Measurements from ENCODE around the gene KRTAP5-11. TPM values are rescaled to one million over a fixed set of nuclear protein-coding genes. Genes with fewer than 3 reads are reported as not detected.
"Not testable (repeated sequence)": the region's sequence is repeated elsewhere in the genome, so short reads cannot be mapped to it uniquely, and the experiment has no call there.

Gene KRTAP5-11
- total RNA-seq, 2 experiments from 2014 or later = not detected

DNA sequence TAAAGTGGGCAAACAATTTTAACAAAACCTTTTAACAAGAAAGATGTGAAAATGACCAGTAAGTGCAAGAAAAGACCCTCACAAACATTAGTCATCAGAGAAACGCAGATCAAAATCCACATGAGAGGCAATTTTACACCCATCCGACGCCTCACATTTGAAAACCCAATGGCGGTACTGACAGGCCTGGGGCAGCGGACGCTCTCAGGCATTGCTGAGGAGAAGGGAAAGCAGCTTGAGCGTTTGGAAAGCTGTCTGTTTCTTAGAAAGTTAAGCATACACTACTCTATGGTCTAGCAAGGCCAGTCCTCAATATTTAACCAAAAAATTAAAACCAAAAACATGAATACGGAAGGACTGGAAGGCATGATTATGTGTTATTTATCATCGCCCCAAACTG, 46.9 kb downstream of the KRTAP5-11 start:
- TF ChIP-seq, protein P1, sequence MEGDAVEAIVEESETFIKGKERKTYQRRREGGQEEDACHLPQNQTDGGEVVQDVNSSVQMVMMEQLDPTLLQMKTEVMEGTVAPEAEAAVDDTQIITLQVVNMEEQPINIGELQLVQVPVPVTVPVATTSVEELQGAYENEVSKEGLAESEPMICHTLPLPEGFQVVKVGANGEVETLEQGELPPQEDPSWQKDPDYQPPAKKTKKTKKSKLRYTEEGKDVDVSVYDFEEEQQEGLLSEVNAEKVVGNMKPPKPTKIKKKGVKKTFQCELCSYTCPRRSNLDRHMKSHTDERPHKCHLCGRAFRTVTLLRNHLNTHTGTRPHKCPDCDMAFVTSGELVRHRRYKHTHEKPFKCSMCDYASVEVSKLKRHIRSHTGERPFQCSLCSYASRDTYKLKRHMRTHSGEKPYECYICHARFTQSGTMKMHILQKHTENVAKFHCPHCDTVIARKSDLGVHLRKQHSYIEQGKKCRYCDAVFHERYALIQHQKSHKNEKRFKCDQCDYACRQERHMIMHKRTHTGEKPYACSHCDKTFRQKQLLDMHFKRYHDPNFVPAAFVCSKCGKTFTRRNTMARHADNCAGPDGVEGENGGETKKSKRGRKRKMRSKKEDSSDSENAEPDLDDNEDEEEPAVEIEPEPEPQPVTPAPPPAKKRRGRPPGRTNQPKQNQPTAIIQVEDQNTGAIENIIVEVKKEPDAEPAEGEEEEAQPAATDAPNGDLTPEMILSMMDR (IDR thresholded peaks at IDR 0.05) = no peak
- H3K4me1 Mint-ChIP-seq (ENCODE audit: low read depth) = no peaks in the 10 kb centered on the region
- Histone ChIP-seq H3K4me1 (ENCODE audit: insufficient read depth, low read length) (no peaks in the 10 kb centered on the region), H3K9me3 (ENCODE audit: control insufficient read depth in 1 of 2, insufficient read depth in 1 of 2, low read length in 2 of 2) (peaks cover 0 to 8% of the 10 kb centered on the region in 2 experiments), H3K27me3 (ENCODE audit: control insufficient read depth in 1 of 2, insufficient read depth in 2 of 2, low read length in 2 of 2) (no peaks in the 10 kb centered on the region), H3K36me3 (ENCODE audit: insufficient read depth, low read length) (no peaks in the 10 kb centered on the region), H3K27ac (ENCODE audit: low read depth in 1 of 2, low read length in 2 of 2) (no peak overlapping the region), H3K4me3 (ENCODE audit: low read length) (no peak overlapping the region)
- ChIA-PET CTCF (no interaction called here), POLR2A (no interaction called here)
- intact Hi-C loops (cut with DNase I, micrococcal nuclease) = no loop called here
- H3K27ac Mint-ChIP-seq = no peak overlapping the region
- H3K4me3 Mint-ChIP-seq = no peak overlapping the region
- no peaks in the 10 kb centered on the region for H3K36me3 Mint-ChIP-seq (ENCODE audit: low read depth)
- DNase-seq (no peak), ATAC-seq (ENCODE audit: poor library complexity) (no peak)
- no peaks in the 10 kb centered on the region for H3K27me3 Mint-ChIP-seq
- H3K9me3 Mint-ChIP-seq = peaks cover 3% of the 10 kb centered on the region

DNA sequence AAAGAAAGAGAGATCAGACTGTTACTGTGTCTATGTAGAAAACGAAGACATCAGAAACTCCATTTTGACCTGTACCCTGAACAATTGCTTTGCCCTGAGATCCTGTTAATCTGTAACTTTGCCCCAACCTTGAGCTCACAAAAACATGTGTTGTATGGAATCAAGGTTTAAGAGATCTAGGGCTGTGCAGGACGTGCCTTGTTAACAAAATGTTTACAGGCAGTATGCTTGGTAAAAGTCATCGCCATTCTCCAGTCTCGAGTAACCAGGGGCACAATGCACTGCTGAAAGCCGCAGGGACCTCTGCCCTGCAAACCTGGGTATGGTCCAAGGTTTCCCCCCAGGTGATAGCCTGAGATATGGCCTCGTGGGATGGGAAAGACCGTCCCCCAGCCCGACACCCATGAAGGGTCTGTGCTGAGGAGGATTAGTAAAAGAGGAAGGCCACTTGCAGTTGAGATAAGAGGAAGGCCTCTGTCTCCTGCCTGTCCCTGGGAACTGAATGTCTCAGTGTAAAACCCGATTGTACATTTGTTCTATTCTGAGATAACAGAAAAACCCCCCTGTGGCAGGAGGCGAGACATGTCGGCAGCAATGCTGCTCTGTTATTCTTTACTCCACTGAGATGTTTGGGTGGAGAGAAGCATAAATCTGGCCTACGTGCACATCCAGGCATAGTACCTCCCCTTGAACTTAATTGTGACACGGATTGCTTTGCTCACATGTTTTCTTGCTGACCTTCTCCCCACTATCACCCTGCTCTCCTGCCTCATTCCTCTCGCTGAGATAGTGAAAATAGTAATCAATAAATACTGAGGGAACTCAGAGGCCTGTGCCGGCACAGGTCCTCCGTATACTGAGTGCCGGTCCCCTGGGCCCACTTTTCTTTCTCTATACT, 47.7 kb downstream of the KRTAP5-11 start:
- H3K27me3 Mint-ChIP-seq; H3K36me3 ChIP-seq (ENCODE audit: insufficient read depth, low read length); intact Hi-C loops (cut with DNase I, micrococcal nuclease); DNase-seq; H3K9me3 Mint-ChIP-seq; H3K27me3 ChIP-seq (ENCODE audit: control insufficient read depth in 1 of 2, insufficient read depth in 2 of 2, low read length in 2 of 2); H3K36me3 Mint-ChIP-seq (ENCODE audit: low read depth); H3K9me3 ChIP-seq (ENCODE audit: control insufficient read depth in 1 of 2, insufficient read depth in 1 of 2, low read length in 2 of 2); H3K4me1 Mint-ChIP-seq (ENCODE audit: low read depth); CTCF ChIA-PET; POLR2A ChIA-PET; H3K27ac Mint-ChIP-seq; H3K4me3 ChIP-seq (ENCODE audit: low read length); ATAC-seq (ENCODE audit: poor library complexity); H3K27ac ChIP-seq (ENCODE audit: low read depth in 1 of 2, low read length in 2 of 2); H3K4me3 Mint-ChIP-seq; H3K4me1 ChIP-seq (ENCODE audit: insufficient read depth, low read length): not testable (repeated sequence)

DNA sequence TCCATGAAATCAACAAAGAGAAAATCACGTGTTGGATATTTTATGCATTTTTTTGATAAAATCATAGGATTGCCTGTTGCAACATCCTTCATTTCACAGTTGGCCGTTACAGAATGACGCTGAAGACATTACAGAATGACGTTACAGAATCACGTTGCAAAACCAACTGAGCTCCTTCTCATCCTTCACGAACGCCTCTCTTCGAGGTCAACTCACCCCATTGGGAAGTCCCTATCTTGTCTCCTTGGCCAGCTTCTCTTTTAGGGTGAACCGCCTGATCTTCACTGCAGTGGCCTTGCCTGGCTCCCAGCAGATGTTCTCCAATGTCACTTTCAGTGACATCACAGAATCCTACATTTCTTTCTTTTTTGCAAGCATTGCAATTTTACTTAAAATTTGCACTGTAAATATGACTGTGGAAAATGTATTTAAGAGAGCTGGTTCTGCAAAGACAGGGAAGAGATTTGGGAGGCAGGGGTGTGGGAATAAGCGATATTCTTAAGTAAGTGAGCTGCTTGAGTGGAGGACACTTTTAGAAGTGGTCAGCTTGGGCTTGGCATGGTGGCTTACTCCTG, 50.6 kb downstream of the KRTAP5-11 start:
- no peaks in the 10 kb centered on the region for H3K4me1 ChIP-seq (ENCODE audit: insufficient read depth, low read length)
- intact Hi-C loops (cut with DNase I, micrococcal nuclease) = no loop called here
- peak in 1 of 14 experiments; percentile 6 for DNase-seq
- H3K27me3 ChIP-seq (ENCODE audit: control insufficient read depth in 1 of 2, insufficient read depth in 2 of 2, low read length in 2 of 2) = no peaks in the 10 kb centered on the region
- H3K9me3 Mint-ChIP-seq = no peaks in the 10 kb centered on the region
- no peaks in the 10 kb centered on the region for H3K4me1 Mint-ChIP-seq (ENCODE audit: low read depth)
- H3K27me3 Mint-ChIP-seq = no peaks in the 10 kb centered on the region
- no peak overlapping the region for H3K4me3 Mint-ChIP-seq
- no peak overlapping the region for H3K4me3 ChIP-seq (ENCODE audit: low read length)
- H3K27ac ChIP-seq (ENCODE audit: low read depth in 1 of 2, low read length in 2 of 2) = no peak overlapping the region
- H3K36me3 Mint-ChIP-seq (ENCODE audit: low read depth) = no peaks in the 10 kb centered on the region
- H3K27ac Mint-ChIP-seq = no peak overlapping the region
- ATAC-seq (ENCODE audit: poor library complexity) = no peak
- H3K9me3 ChIP-seq (ENCODE audit: control insufficient read depth in 1 of 2, insufficient read depth in 1 of 2, low read length in 2 of 2) = no peaks in the 10 kb centered on the region
- ChIA-PET CTCF (no interaction called here), POLR2A (no interaction called here)
- no peaks in the 10 kb centered on the region for H3K36me3 ChIP-seq (ENCODE audit: insufficient read depth, low read length)
- TF ChIP-seq, protein P1 (IDR thresholded peaks at IDR 0.05) = no peak

Other genes with a start within 250 kb of the KRTAP5-11 start
- 10 to 100 TPM; 30.2 to 30.6 TPM for gene DHCR7, start 134.5 kb downstream of the KRTAP5-11 start, total RNA-seq
- gene NADSYN1, start 129.7 kb downstream of the KRTAP5-11 start, total RNA-seq = 100 to 1,000 TPM; 106 to 112 TPM
- not detected for gene KRTAP5-7, start 55.6 kb downstream of the KRTAP5-11 start, total RNA-seq
- gene KRTAP5-8, start 44.9 kb downstream of the KRTAP5-11 start, total RNA-seq = not detected
- under 1 TPM in 1 of 2 experiments, not detected in 1; 0.28 TPM for gene KRTAP5-9, start 34.5 kb downstream of the KRTAP5-11 start, total RNA-seq
- gene KRTAP5-10, start 17.3 kb downstream of the KRTAP5-11 start, total RNA-seq = not detected